Neural progenitor cell (in vitro differentiated cells): ENCODE data around the gene MAP2K1.

Experiments used
- EZH2 ChIP-seq: fragments of 200-600 bp; sonication (generic); IDR thresholded peaks from 2 replicates; pipeline ENCODE4 v1.6.1; 2017; ENCODE audit warnings: antibody characterized with exemption, mild to moderate bottlenecking, moderate library complexity
- EZH2phosphoT487 ChIP-seq: fragments of 200-600 bp; sonication (generic); IDR thresholded peaks from 2 replicates; pipeline ENCODE4 v1.6.1; 2017; ENCODE audit warnings: antibody characterized with exemption
- TF ChIP-seq, protein P1 (sequence below): fragments of 200-600 bp; sonication (generic); IDR thresholded peaks from 2 replicates; pipeline ENCODE4 v1.5.1; 2017; ENCODE audit warnings: antibody characterized with exemption, mild to moderate bottlenecking

- TF ChIP-seq EZH2 (no peak), EZH2phosphoT487 (no peak)
- TF ChIP-seq, protein P1, sequence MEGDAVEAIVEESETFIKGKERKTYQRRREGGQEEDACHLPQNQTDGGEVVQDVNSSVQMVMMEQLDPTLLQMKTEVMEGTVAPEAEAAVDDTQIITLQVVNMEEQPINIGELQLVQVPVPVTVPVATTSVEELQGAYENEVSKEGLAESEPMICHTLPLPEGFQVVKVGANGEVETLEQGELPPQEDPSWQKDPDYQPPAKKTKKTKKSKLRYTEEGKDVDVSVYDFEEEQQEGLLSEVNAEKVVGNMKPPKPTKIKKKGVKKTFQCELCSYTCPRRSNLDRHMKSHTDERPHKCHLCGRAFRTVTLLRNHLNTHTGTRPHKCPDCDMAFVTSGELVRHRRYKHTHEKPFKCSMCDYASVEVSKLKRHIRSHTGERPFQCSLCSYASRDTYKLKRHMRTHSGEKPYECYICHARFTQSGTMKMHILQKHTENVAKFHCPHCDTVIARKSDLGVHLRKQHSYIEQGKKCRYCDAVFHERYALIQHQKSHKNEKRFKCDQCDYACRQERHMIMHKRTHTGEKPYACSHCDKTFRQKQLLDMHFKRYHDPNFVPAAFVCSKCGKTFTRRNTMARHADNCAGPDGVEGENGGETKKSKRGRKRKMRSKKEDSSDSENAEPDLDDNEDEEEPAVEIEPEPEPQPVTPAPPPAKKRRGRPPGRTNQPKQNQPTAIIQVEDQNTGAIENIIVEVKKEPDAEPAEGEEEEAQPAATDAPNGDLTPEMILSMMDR, result peak; percentile 37
Observed at GRCh38 chr15:66404532-66404931, 17.8 kb downstream of the MAP2K1 start.
